PC-9 (cell line): Measurements from ENCODE around the gene TBX10. TPM values are rescaled to one million over a fixed set of nuclear protein-coding genes. Genes with fewer than 3 reads are reported as not detected.
"Not testable (repeated sequence)": the region's sequence is repeated elsewhere in the genome, so short reads cannot be mapped to it uniquely, and the experiment has no call there.

Experiments used
- BruUV-seq: library from RNA; stranded (reverse); fragments of 400-500 nt; replicated peaks from 2 replicates; lab custom pipeline; 2021; lab: Mats Ljungman, UMichigan
- CTCF ChIA-PET: fragments of 300-600 bp; sonication (Branson Sonifier 250); formaldehyde crosslinking; loops from one replicate; lab custom pipeline; 2022; ENCODE audit warnings: antibody characterized with exemption; lab: Charles Lee
- POLR2A ChIA-PET: fragments of 300-600 bp; sonication (Branson Sonifier 250); formaldehyde crosslinking; loops from one replicate; lab custom pipeline; 2022; ENCODE audit warnings: antibody characterized with exemption; ENCODE audit not compliant: unreplicated experiment; lab: Charles Lee
- DNase-seq, 2 experiments: peaks; one replicate each; pipeline versions ENCODE4 v3.0.0 to v3.0.0-alpha.2; 2015 to 2022; ENCODE audit warnings: mixed read lengths in 1 of 2
- H2AFZ ChIP-seq: fragments of 200-600 bp; sonication (generic); 2 replicates; pipeline ENCODE4 v1.8.1; 2017; ENCODE audit warnings: antibody characterized with exemption
- H3F3A ChIP-seq: fragments of 200-600 bp; sonication (generic); 2 replicates; pipeline ENCODE4 v1.8.1; 2017; ENCODE audit warnings: antibody characterized with exemption, mild to moderate bottlenecking, low read depth; ENCODE audit not compliant: insufficient read depth
- H3K27ac ChIP-seq: fragments of 200-600 bp; sonication (generic); 2 replicates; pipeline ENCODE4 v1.6.1; 2016; ENCODE audit warnings: mixed run types
- H3K27me3 ChIP-seq: fragments of 200-600 bp; sonication (generic); 2 replicates; pipeline ENCODE4 v1.6.1; 2016; ENCODE audit warnings: low read depth, mixed run types; ENCODE audit not compliant: insufficient read depth
- H3K36me3 ChIP-seq: fragments of 200-600 bp; sonication (generic); 2 replicates; pipeline ENCODE4 v1.6.1; 2016; ENCODE audit warnings: low read depth, mixed run types
- H3K4me1 ChIP-seq: fragments of 200-600 bp; sonication (generic); replicated peaks from 2 replicates; pipeline ENCODE4 v1.6.1; 2016; ENCODE audit warnings: mixed run types; ENCODE audit not compliant: insufficient read depth
- H3K4me2 ChIP-seq: fragments of 200-600 bp; sonication (generic); 2 replicates; pipeline ENCODE4 v1.6.1; 2017; ENCODE audit warnings: mixed run types
- H3K4me3 ChIP-seq: fragments of 200-600 bp; sonication (generic); 2 replicates; pipeline ENCODE4 v1.6.1; 2016; ENCODE audit warnings: mixed run types
- H3K79me2 ChIP-seq: fragments of 200-600 bp; sonication (generic); 2 replicates; pipeline ENCODE4 v1.6.1; 2017; ENCODE audit warnings: low read depth, mixed run types
- H3K9me2 ChIP-seq: fragments of 200-600 bp; sonication (generic); 2 replicates; pipeline ENCODE4 v1.8.1; 2017; ENCODE audit warnings: mild to moderate bottlenecking; ENCODE audit not compliant: insufficient read depth
- H3K9me3 ChIP-seq: fragments of 200-600 bp; sonication (generic); 2 replicates; pipeline ENCODE4 v1.8.1; 2016; ENCODE audit warnings: low read depth; ENCODE audit not compliant: insufficient read depth
- H4K20me1 ChIP-seq: fragments of 200-600 bp; sonication (generic); 2 replicates; pipeline ENCODE4 v1.8.1; 2017; ENCODE audit not compliant: insufficient read depth
- CTCF ChIP-seq: fragments of 200-600 bp; sonication (generic); conservative IDR thresholded peaks from 2 replicates; pipeline ENCODE4 v1.6.1; 2017; ENCODE audit warnings: mixed run types, antibody characterized with exemption, mild to moderate bottlenecking, moderate library complexity
- EZH2 ChIP-seq: fragments of 200-600 bp; sonication (generic); IDR thresholded peaks from 2 replicates; pipeline ENCODE4 v1.8.0; 2017; ENCODE audit warnings: antibody characterized with exemption, low read depth
- intact Hi-C: fragments of 100-400 bp; cut with micrococcal nuclease; formaldehyde crosslinking; loops from one replicate; pipeline ENCODE4 v1.10.0; 2022; ENCODE audit not compliant: unreplicated experiment
- total RNA-seq: library from RNA; stranded (reverse); gene quantifications from 2 replicates; pipeline ENCODE4 v1.2.3, GENCODE V29; 2021

Gene TBX10
- total RNA-seq, 1 experiment from 2014 or later = not detected

GRCh38 chr11:67606093-67606491 lies 33.5 kb downstream of the TBX10 start:
- H2AFZ ChIP-seq = peak overlapping the region; percentile 98
- ChIA-PET CTCF (no interaction called here), POLR2A (interaction anchor here (0.6 kb wide), 1 partner anchor 23 kb away, joined by 3 read pairs; no protein-coding TSS in a partner anchor)
- no TSS peak for BruUV-seq
- no peaks in the 10 kb centered on the region for H4K20me1 ChIP-seq
- peaks cover 4% of the 10 kb centered on the region; the same call in 1 of the 2 replicates for H3K9me3 ChIP-seq
- intact Hi-C loops = loop anchor here (1.0 kb wide), 2 partner anchors 22 to 205 kb away; partner anchors contain the start of gene PPP1CA
- no peaks in the 10 kb centered on the region for H3K9me2 ChIP-seq
- no peak overlapping the region for H3K27ac ChIP-seq
- H3F3A ChIP-seq = peaks cover 16% of the 10 kb centered on the region
- H3K36me3 ChIP-seq = 0 out of 2 replicates have a peak, but pooled peaks cover 10% of the 10 kb centered on the region
- H3K4me3 ChIP-seq = peak overlapping the region; percentile 98
- TF ChIP-seq CTCF (no peak), EZH2 (no peak)
- peaks cover 16% of the 10 kb centered on the region for H3K79me2 ChIP-seq
- H3K4me1 ChIP-seq = peaks cover 12% of the 10 kb centered on the region
- DNase-seq = no peak
- H3K4me2 ChIP-seq = peak overlapping the region; percentile 100
- peaks cover 4% of the 10 kb centered on the region; the same call in 1 of the 2 replicates for H3K27me3 ChIP-seq

GRCh38 chr11:67605231-67606011 lies 34.1 kb downstream of the TBX10 start:
- POLR2A ChIA-PET = interaction anchor here (0.6 kb wide), 1 partner anchor 24 kb away, joined by 3 read pairs; no protein-coding TSS in a partner anchor
- intact Hi-C loops = loop anchor here (1.0 kb wide), 2 partner anchors 21 to 204 kb away; partner anchors contain the start of gene PPP1CA
- peaks cover 4% of the 10 kb centered on the region; the same call in 1 of the 2 replicates for H3K9me3 ChIP-seq
- H3K9me2 ChIP-seq = no peaks in the 10 kb centered on the region
- H3K36me3 ChIP-seq = 0 out of 2 replicates have a peak, but pooled peaks cover 10% of the 10 kb centered on the region
- H3K4me3 ChIP-seq = no peak overlapping the region; the same call in 1 of the 2 replicates
- CTCF ChIA-PET = interaction anchor here (0.6 kb wide), 1 partner anchor 737 kb away, joined by 3 read pairs; no protein-coding TSS in a partner anchor
- H4K20me1 ChIP-seq = no peaks in the 10 kb centered on the region
- TF ChIP-seq CTCF = no peak
- H3K79me2 ChIP-seq = peaks cover 16% of the 10 kb centered on the region
- H3K4me2 ChIP-seq = peak overlapping the region; percentile 100
- DNase-seq = no peak
- no peak overlapping the region for H2AFZ ChIP-seq
- peaks cover 16% of the 10 kb centered on the region for H3F3A ChIP-seq
- H3K27me3 ChIP-seq = peaks cover 4% of the 10 kb centered on the region; the same call in 1 of the 2 replicates
- BruUV-seq = no TSS peak
- peaks cover 12% of the 10 kb centered on the region for H3K4me1 ChIP-seq
- no peak overlapping the region for H3K27ac ChIP-seq

GRCh38 chr11:67604815-67605214 lies 34.7 kb downstream of the TBX10 start:
- POLR2A ChIA-PET = no interaction called here
- Histone ChIP-seq H3K9me2 (no peaks in the 10 kb centered on the region), H2AFZ (no peak overlapping the region), H3K27me3 (peaks cover 4% of the 10 kb centered on the region; the same call in 1 of the 2 replicates), H3K4me3 (no peak overlapping the region), H3K36me3 (0 out of 2 replicates have a peak, but pooled peaks cover 10% of the 10 kb centered on the region), H3K9me3 (peaks cover 4% of the 10 kb centered on the region; the same call in 1 of the 2 replicates), H3K79me2 (peaks cover 16% of the 10 kb centered on the region), H4K20me1 (no peaks in the 10 kb centered on the region), H3K27ac (no peak overlapping the region), H3K4me1 (peaks cover 12% of the 10 kb centered on the region), H3K4me2 (no peak overlapping the region), H3F3A (peaks cover 12% of the 10 kb centered on the region)
- no peak for DNase-seq
- CTCF ChIA-PET = no interaction called here
- TF ChIP-seq EZH2 (no peak), CTCF (no peak)
- intact Hi-C loops = no loop called here
- no TSS peak for BruUV-seq

GRCh38 chr11:67604119-67604518 lies 35.4 kb downstream of the TBX10 start:
- H3K9me3 ChIP-seq, H3K36me3 ChIP-seq, POLR2A ChIA-PET, CTCF ChIA-PET, BruUV-seq, intact Hi-C loops, H4K20me1 ChIP-seq, H2AFZ ChIP-seq, H3F3A ChIP-seq, H3K27ac ChIP-seq, DNase-seq, H3K9me2 ChIP-seq, H3K27me3 ChIP-seq, H3K4me2 ChIP-seq, H3K4me3 ChIP-seq: not testable (repeated sequence)
- Histone ChIP-seq H3K79me2 (peaks cover 16% of the 10 kb centered on the region), H3K4me1 (peaks cover 12% of the 10 kb centered on the region)
